ENCODE measurements around the gene TIMM13. TPM values are rescaled to one million over a fixed set of nuclear protein-coding genes. Genes with fewer than 3 reads are reported as not detected.
A peak's percentile ranks its signal among the peaks of the same experiment; 100 is the strongest.

The TIMM13 gene
- polyA plus RNA-seq, 3 donors = 17.3 to 89.3 (median 72.4) TPM

GRCh38 chr19:2440515-2440914, 13.1 kb upstream of the TIMM13 start:
- DNase-seq = no peak
- peaks cover 0 to 2% (median 0%) of the 10 kb centered on the region in 3 donors for H3K27me3 Mint-ChIP-seq (ENCODE audit: low read depth in 3 of 3)
- H3K4me1 Mint-ChIP-seq = no peaks in the 10 kb centered on the region
- Histone ChIP-seq H3K9me3 (replicated peaks in 1 of 2; ENCODE audit: control insufficient read depth in 1 of 2, insufficient read depth in 1 of 2, low read length in 2 of 2) (no peaks in the 10 kb centered on the region), H3K9ac (ENCODE audit: insufficient read depth, low read length, poor library complexity, severe bottlenecking) (no peak overlapping the region), H3K27ac (ENCODE audit: low read depth in 1 of 2, low read length in 2 of 2) (no peak overlapping the region), H3K27me3 (ENCODE audit: control insufficient read depth in 2 of 2, insufficient read depth in 2 of 2, low read length in 2 of 2) (no peaks in the 10 kb centered on the region), H2AFZ (ENCODE audit: insufficient read depth, low read depth, low read length, poor library complexity, severe bottlenecking) (no peak overlapping the region), H3K4me3 (replicated peaks in 1 of 3; ENCODE audit: low read depth in 2 of 3, low read length in 3 of 3) (no peak overlapping the region), H3K4me2 (replicated peaks; ENCODE audit: extremely low read depth, low read length, poor library complexity, severe bottlenecking) (no peak overlapping the region), H3K79me2 (ENCODE audit: insufficient read depth, low read length) (peaks cover 67% of the 10 kb centered on the region), H3K4me1 (ENCODE audit: control insufficient read depth in 1 of 2, insufficient read depth in 2 of 2, low read length in 2 of 2) (no peaks in the 10 kb centered on the region), H3K36me3 (replicated peaks in 1 of 2; ENCODE audit: control insufficient read depth in 1 of 2, insufficient read depth in 2 of 2, low read length in 2 of 2) (peaks cover 47 to 61% of the 10 kb centered on the region in 2 donors), H4K20me1 (ENCODE audit: insufficient read depth, low read length) (no peaks in the 10 kb centered on the region)
- intact Hi-C loops (cut with micrococcal nuclease) = no loop called here
- peak overlapping the region in 3 of 7 donors; percentile 0 to 72 (median 8) for H3K27ac Mint-ChIP-seq
- WGBS (ENCODE audit: insufficient coverage) = 94% methylated on average over 1 of the region's 1 CpG
- peaks cover 37 to 72% of the 10 kb centered on the region in 2 donors for H3K36me3 Mint-ChIP-seq
- H3K4me3 Mint-ChIP-seq = no peak overlapping the region
- no peaks in the 10 kb centered on the region for H3K9me3 Mint-ChIP-seq
- TF ChIP-seq CTCF (IDR thresholded peaks at IDR 0.05) = no peak

GRCh38 chr19:2438178-2438577, 10.8 kb upstream of the TIMM13 start:
- Histone ChIP-seq H3K4me3 (replicated peaks in 1 of 3; ENCODE audit: low read depth in 2 of 3, low read length in 3 of 3) (no peak overlapping the region), H3K27ac (ENCODE audit: low read depth in 1 of 2, low read length in 2 of 2) (no peak overlapping the region), H3K9me3 (replicated peaks in 1 of 2; ENCODE audit: control insufficient read depth in 1 of 2, insufficient read depth in 1 of 2, low read length in 2 of 2) (no peaks in the 10 kb centered on the region), H3K9ac (ENCODE audit: insufficient read depth, low read length, poor library complexity, severe bottlenecking) (no peak overlapping the region), H3K4me2 (replicated peaks; ENCODE audit: extremely low read depth, low read length, poor library complexity, severe bottlenecking) (no peak overlapping the region), H2AFZ (ENCODE audit: insufficient read depth, low read depth, low read length, poor library complexity, severe bottlenecking) (no peak overlapping the region), H3K27me3 (ENCODE audit: control insufficient read depth in 2 of 2, insufficient read depth in 2 of 2, low read length in 2 of 2) (no peaks in the 10 kb centered on the region), H3K4me1 (ENCODE audit: control insufficient read depth in 1 of 2, insufficient read depth in 2 of 2, low read length in 2 of 2) (no peaks in the 10 kb centered on the region), H3K79me2 (ENCODE audit: insufficient read depth, low read length) (peaks cover 50% of the 10 kb centered on the region), H3K36me3 (replicated peaks in 1 of 2; ENCODE audit: control insufficient read depth in 1 of 2, insufficient read depth in 2 of 2, low read length in 2 of 2) (peaks cover 43 to 71% of the 10 kb centered on the region in 2 donors), H4K20me1 (ENCODE audit: insufficient read depth, low read length) (no peaks in the 10 kb centered on the region)
- H3K4me3 Mint-ChIP-seq = no peak overlapping the region
- no peaks in the 10 kb centered on the region for H3K9me3 Mint-ChIP-seq
- no peaks in the 10 kb centered on the region for H3K4me1 Mint-ChIP-seq
- H3K36me3 Mint-ChIP-seq = peaks cover 33 to 71% of the 10 kb centered on the region in 2 donors
- no peak for TF ChIP-seq CTCF (IDR thresholded peaks at IDR 0.05)
- peaks cover 0 to 2% (median 0%) of the 10 kb centered on the region in 3 donors for H3K27me3 Mint-ChIP-seq (ENCODE audit: low read depth in 3 of 3)
- H3K27ac Mint-ChIP-seq = peak overlapping the region in 1 of 7 donors; percentile 40
- intact Hi-C loops (cut with micrococcal nuclease) = no loop called here
- DNase-seq = no peak
- WGBS (ENCODE audit: insufficient coverage) = 95% methylated on average over 19 of the region's 20 CpGs

All from CD14-positive monocyte (primary cell).